Esophagus (tissue), 2 donors: ENCODE data around the gene TXN. TPM values are rescaled to one million over a fixed set of nuclear protein-coding genes. Genes with fewer than 3 reads are reported as not detected.

Experiments used
- H3K27ac ChIP-seq, 2 donors: one replicate each; pipeline ENCODE4 v1.5.1; 2013; ENCODE audit warnings: low read depth in 2 of 2, mild to moderate bottlenecking in 2 of 2, inconsistent platforms in 1 of 2, low read length in 1 of 2, moderate library complexity in 1 of 2
- H3K27me3 ChIP-seq, 2 donors: one replicate each; pipeline ENCODE4 v1.6.1; 2013; ENCODE audit warnings: low read length in 2 of 2, control low read depth in 1 of 2, mild to moderate bottlenecking in 1 of 2; ENCODE audit not compliant: insufficient read depth in 2 of 2, control insufficient read depth in 1 of 2
- H3K36me3 ChIP-seq, 2 donors: one replicate each; pipeline ENCODE4 v1.6.1; 2013; ENCODE audit warnings: low read length in 1 of 2; ENCODE audit not compliant: control insufficient read depth in 2 of 2, insufficient read depth in 2 of 2
- H3K4me1 ChIP-seq, 2 donors: one replicate each; pipeline ENCODE4 v1.6.1; 2013; ENCODE audit warnings: low read length in 1 of 2; ENCODE audit not compliant: control insufficient read depth in 2 of 2, insufficient read depth in 2 of 2
- H3K4me3 ChIP-seq, 2 donors: one replicate each; pipeline ENCODE4 v1.5.1; 2013; ENCODE audit warnings: low read length in 2 of 2, mild to moderate bottlenecking in 2 of 2, low read depth in 1 of 2, moderate library complexity in 1 of 2
- H3K9me3 ChIP-seq, 2 donors: one replicate each; pipeline ENCODE4 v1.6.1; 2013; ENCODE audit warnings: mild to moderate bottlenecking in 2 of 2, low read depth in 1 of 2, low read length in 1 of 2, moderate library complexity in 1 of 2; ENCODE audit not compliant: control insufficient read depth in 2 of 2, insufficient read depth in 1 of 2
- WGBS, 2 donors: extraction: QIAGEN DNeasy Blood & Tissue Kit; methylation state at CpG; one replicate each; pipeline ENCODE4 v1.1.7; 2013; 5-methylcytosine and 5-hydroxymethylcytosine counted together
- polyA plus RNA-seq, 2 donors: library from polyadenylated mRNA; stranded (reverse); fragments of 200-250 nt; gene quantifications; one replicate each; pipeline ENCODE4 v1.2.3, GENCODE V29; 2013
- donor health status: healthy with polysubstance abuse.
- donor health status: Bipolar disorder and iron deficiency.

TXN gene
- polyA plus RNA-seq, 2 donors, result 1,229 to 1,425 TPM

- Histone ChIP-seq H3K27me3 (no peaks in the 10 kb centered on the region), H3K9me3 (no peaks in the 10 kb centered on the region), H3K36me3 (no peaks in the 10 kb centered on the region), H3K4me3 (no peak overlapping the region), H3K27ac (peak overlapping the region; percentile 77 to 88), H3K4me1 (peaks cover 0 to 3% of the 10 kb centered on the region in 2 donors)
- 24 to 46% methylated on average over 1 of the region's 1 CpG for WGBS, 2 donors
Observed at GRCh38 chr9:110283751-110284150, 27.4 kb upstream of the TXN start.

GRCh38 chr9:110282739-110283081 lies 26.4 kb upstream of the TXN start:
- no peak overlapping the region for H3K27ac ChIP-seq
- WGBS, 2 donors, result 76 to 93% methylated on average over 6 of the region's 6 CpGs
- peaks cover 0 to 3% of the 10 kb centered on the region in 2 donors for H3K4me1 ChIP-seq
- H3K9me3 ChIP-seq, result no peaks in the 10 kb centered on the region
- H3K4me3 ChIP-seq, result no peak overlapping the region
- no peaks in the 10 kb centered on the region for H3K27me3 ChIP-seq
- no peaks in the 10 kb centered on the region for H3K36me3 ChIP-seq

- Histone ChIP-seq H3K27ac (no peak overlapping the region), H3K9me3 (no peaks in the 10 kb centered on the region), H3K4me3 (no peak overlapping the region), H3K4me1 (peaks cover 0 to 3% of the 10 kb centered on the region in 2 donors), H3K27me3 (no peaks in the 10 kb centered on the region), H3K36me3 (no peaks in the 10 kb centered on the region)
- WGBS, 2 donors, result 60 to 64% methylated on average over 4 of the region's 4 CpGs
Observed at GRCh38 chr9:110282018-110282738, 25.9 kb upstream of the TXN start.

DNA sequence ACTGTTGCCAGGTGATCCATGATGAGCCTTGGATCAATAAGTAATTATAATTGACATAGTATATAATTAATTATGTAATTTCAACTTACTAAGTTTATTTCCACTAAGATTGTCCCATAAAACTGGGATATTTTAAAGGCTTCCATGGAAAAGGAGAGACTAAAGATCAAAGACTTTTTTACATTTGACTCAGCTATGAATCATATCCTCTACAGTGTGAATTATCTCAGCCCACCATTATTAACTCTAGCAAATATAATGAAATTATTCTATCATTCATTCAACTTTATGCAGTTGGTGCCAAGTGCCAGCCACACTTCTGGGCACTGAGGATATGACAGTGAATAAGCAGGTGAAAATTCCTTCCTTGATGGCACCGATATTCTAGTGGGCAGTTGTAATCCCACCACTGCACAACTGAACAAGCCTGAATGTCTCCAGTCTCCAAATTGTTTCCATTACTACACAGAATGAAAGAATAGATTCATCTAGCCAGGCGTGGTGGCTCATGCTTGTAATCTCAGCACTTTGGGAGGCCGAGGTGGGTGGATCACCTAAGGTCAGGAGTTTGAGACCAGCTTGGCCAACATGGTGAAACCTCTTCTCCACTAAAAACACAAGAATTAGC lies 21.9 kb upstream of the TXN start:
- Histone ChIP-seq H3K4me3 (no peak overlapping the region), H3K36me3 (no peaks in the 10 kb centered on the region), H3K4me1 (peaks cover 0 to 3% of the 10 kb centered on the region in 2 donors), H3K27ac (no peak overlapping the region), H3K27me3 (no peaks in the 10 kb centered on the region), H3K9me3 (no peaks in the 10 kb centered on the region)
- 48 to 50% methylated on average over 3 of the region's 3 CpGs for WGBS, 2 donors

DNA sequence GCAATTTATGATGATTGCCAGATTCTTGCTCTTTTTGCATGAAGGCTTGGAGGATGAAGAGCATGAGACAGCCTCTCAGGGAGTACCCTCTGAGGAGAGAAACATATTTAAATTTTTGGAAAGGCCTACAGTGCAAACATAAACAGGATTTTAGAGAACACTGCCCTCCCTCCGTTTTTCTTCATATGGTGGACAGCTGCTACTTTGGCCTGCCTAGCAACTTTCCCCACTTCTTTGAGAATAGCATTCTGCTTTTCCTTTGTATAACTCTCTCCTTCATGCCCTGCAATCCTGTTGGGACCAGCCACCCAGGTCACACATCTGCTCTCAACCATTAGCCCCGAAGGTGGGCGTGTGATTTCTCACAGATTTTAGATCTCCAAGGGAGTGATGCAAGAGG lies 20.5 kb upstream of the TXN start:
- Histone ChIP-seq H3K36me3 (no peaks in the 10 kb centered on the region), H3K4me1 (peaks cover 0 to 3% of the 10 kb centered on the region in 2 donors), H3K27ac (no peak overlapping the region), H3K4me3 (no peak overlapping the region), H3K9me3 (no peaks in the 10 kb centered on the region), H3K27me3 (no peaks in the 10 kb centered on the region)
- 43 to 67% methylated on average over 3 of the region's 3 CpGs for WGBS, 2 donors

DNA sequence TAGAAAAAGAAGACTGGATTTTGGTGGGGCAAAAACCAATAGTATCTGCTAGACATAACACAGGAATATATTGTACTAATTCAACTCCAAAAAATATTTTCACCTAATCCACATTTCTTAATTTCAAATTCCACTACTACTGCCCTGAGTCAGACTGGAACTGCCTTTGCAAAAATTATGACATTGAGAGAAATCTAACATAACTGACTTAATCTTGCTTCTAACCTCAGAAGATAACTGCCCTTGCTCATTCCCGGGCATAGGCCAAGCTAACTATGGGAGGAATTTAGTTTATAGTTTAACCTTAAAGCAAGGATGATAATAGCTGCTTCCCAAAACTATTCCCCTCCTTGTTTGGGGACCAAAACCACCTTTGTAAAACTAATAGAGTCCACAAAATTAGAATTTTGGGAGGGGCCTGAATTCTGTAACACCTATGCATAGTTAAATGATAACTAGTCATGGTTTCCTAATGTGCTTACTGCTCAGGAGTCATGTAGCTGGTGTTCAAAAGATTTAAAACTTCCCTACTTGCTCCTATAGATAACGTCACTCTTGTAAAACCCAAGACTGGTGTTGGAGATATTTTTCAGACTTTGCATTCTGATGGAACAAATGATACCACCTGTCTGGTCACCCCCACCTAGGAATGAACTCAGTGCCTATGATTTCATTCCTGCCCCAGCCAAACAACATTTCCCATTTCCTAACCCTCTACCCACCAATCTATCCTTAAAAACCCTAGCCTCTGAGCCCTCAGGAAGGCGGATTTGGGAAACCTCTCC lies 14.1 kb upstream of the TXN start:
- 87 to 93% methylated on average over 3 of the region's 3 CpGs for WGBS, 2 donors
- Histone ChIP-seq H3K4me3 (no peak overlapping the region), H3K4me1 (no peaks in the 10 kb centered on the region), H3K27me3 (no peaks in the 10 kb centered on the region), H3K9me3 (no peaks in the 10 kb centered on the region), H3K27ac (no peak overlapping the region), H3K36me3 (no peaks in the 10 kb centered on the region)

DNA sequence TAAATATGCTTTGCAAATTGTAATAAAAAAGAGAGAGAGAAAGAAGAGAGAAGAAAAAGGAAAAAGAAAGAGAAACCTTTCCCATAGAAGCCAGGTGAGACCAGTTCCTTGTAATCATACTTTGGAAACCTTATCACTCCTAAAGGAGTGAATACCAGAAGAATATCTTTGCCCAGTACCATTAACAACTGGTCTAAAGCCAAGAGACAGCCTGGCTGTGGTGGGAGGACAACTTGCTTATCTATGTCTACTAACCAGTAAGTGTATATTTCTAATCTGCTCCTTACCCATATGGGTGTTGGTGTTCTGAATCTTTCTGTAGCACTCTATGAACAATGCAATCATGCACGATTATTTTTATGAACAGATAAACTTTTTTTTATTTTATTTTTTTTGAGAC lies 10.5 kb upstream of the TXN start:
- Histone ChIP-seq H3K36me3 (no peaks in the 10 kb centered on the region), H3K27me3 (no peaks in the 10 kb centered on the region), H3K9me3 (no peaks in the 10 kb centered on the region), H3K27ac (no peak overlapping the region), H3K4me1 (no peaks in the 10 kb centered on the region), H3K4me3 (no peak overlapping the region)
- 51 to 53% methylated on average over 1 of the region's 1 CpG for WGBS, 2 donors

DNA sequence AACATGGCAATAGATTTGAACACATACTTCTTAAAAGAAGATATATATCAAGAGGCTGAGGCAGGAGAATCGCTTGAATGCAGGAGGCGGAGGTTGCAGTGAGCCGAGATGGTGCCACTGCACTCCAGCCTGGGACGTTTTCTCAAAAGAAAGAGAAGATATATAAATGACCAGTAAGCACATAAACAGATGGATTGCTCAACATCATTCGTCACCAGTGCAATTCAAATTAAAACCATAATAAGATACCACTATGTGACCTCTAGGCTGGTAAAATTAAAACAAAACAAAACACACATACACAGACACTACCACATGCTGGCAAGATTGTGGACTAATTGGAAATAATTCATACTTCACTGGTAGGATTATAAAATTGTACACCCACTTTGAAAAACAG lies 5.3 kb upstream of the TXN start:
- H3K27ac ChIP-seq, result no peak overlapping the region
- no peak overlapping the region for H3K4me3 ChIP-seq
- H3K36me3 ChIP-seq, result no peaks in the 10 kb centered on the region
- H3K4me1 ChIP-seq, result peaks cover 0 to 3% of the 10 kb centered on the region in 2 donors
- no peaks in the 10 kb centered on the region for H3K9me3 ChIP-seq
- 83 to 84% methylated on average over 5 of the region's 5 CpGs for WGBS, 2 donors
- H3K27me3 ChIP-seq, result no peaks in the 10 kb centered on the region

- no peaks in the 10 kb centered on the region for H3K36me3 ChIP-seq
- no peak overlapping the region for H3K4me3 ChIP-seq
- H3K27ac ChIP-seq, result no peak overlapping the region
- peaks cover 0 to 3% of the 10 kb centered on the region in 2 donors for H3K4me1 ChIP-seq
- peaks cover 0 to 2% of the 10 kb centered on the region in 2 donors for H3K9me3 ChIP-seq
- WGBS, 2 donors, result 33 to 45% methylated on average over 4 of the region's 4 CpGs
- no peaks in the 10 kb centered on the region for H3K27me3 ChIP-seq
Observed at GRCh38 chr9:110260911-110261310, 4.6 kb upstream of the TXN start.
